Stimulated activated naive CD8-positive, alpha-beta T cell treated with anti-CD3 and anti-CD28 coated beads, Interleukin-15, Interleukin-2, amounts not matched to agents 100 ng/mL and 50 ng/mL, for 24 hours (primary cell): ENCODE results near the gene SCN4A.
A peak's percentile ranks its signal among the peaks of the same experiment; 100 is the strongest.
"Not testable (repeated sequence)": the region's sequence is repeated elsewhere in the genome, so short reads cannot be mapped to it uniquely, and the experiment has no call there.

Experiments
- H3K27ac Mint-ChIP-seq: one replicate; pipeline ENCODE4 v1.8.0; 2021; ENCODE audit warnings: mild to moderate bottlenecking, mixed read lengths
- H3K27me3 Mint-ChIP-seq: one replicate; pipeline ENCODE4 v1.8.0; 2021; ENCODE audit warnings: mixed read lengths
- H3K36me3 Mint-ChIP-seq: one replicate; pipeline ENCODE4 v1.8.0; 2021; ENCODE audit warnings: low read depth, mixed read lengths
- H3K4me1 Mint-ChIP-seq: one replicate; pipeline ENCODE4 v1.8.0; 2021; ENCODE audit warnings: low read depth, mixed read lengths
- H3K4me3 Mint-ChIP-seq: one replicate; pipeline ENCODE4 v1.8.0; 2021; ENCODE audit warnings: mild to moderate bottlenecking, mixed read lengths
- H3K9me3 Mint-ChIP-seq: one replicate; pipeline ENCODE4 v1.8.0; 2021; ENCODE audit warnings: mixed read lengths

The SCN4A gene

GRCh38 chr17:63995626-63996025 is 22.9 kb upstream of the SCN4A start:
- H3K9me3 Mint-ChIP-seq = no peaks in the 10 kb centered on the region
- H3K27ac Mint-ChIP-seq = no peak overlapping the region
- H3K27me3 Mint-ChIP-seq = peaks cover 3% of the 10 kb centered on the region
- H3K36me3 Mint-ChIP-seq = no peaks in the 10 kb centered on the region
- H3K4me3 Mint-ChIP-seq = no peak overlapping the region
- H3K4me1 Mint-ChIP-seq = peaks cover 41% of the 10 kb centered on the region

- H3K27me3 Mint-ChIP-seq = no peaks in the 10 kb centered on the region
- peaks cover 38% of the 10 kb centered on the region for H3K4me1 Mint-ChIP-seq
- no peak overlapping the region for H3K4me3 Mint-ChIP-seq
- no peak overlapping the region for H3K27ac Mint-ChIP-seq
- no peaks in the 10 kb centered on the region for H3K36me3 Mint-ChIP-seq
- no peaks in the 10 kb centered on the region for H3K9me3 Mint-ChIP-seq
These were observed 20.8 kb upstream of the SCN4A start for GRCh38 chr17:63993368-63993985.

GRCh38 chr17:63991611-63992010 is 18.9 kb upstream of the SCN4A start:
- Mint-ChIP-seq H3K4me3 (no peak overlapping the region), H3K27ac (no peak overlapping the region)

GRCh38 chr17:63989622-63990345 is 17.1 kb upstream of the SCN4A start:
- Mint-ChIP-seq H3K27ac (peak overlapping the region; percentile 2), H3K9me3 (no peaks in the 10 kb centered on the region), H3K4me1 (peaks cover 49% of the 10 kb centered on the region), H3K36me3 (no peaks in the 10 kb centered on the region), H3K27me3 (no peaks in the 10 kb centered on the region), H3K4me3 (no peak overlapping the region)

More at GRCh38 chr17:63991611-63992010, 18.9 kb upstream of the SCN4A start:
- H3K9me3 Mint-ChIP-seq = no peaks in the 10 kb centered on the region
- H3K4me1 Mint-ChIP-seq = peaks cover 33% of the 10 kb centered on the region
- no peaks in the 10 kb centered on the region for H3K36me3 Mint-ChIP-seq
- H3K27me3 Mint-ChIP-seq = no peaks in the 10 kb centered on the region

- Mint-ChIP-seq H3K27ac (no peak overlapping the region), H3K36me3 (no peaks in the 10 kb centered on the region), H3K4me3 (no peak overlapping the region), H3K27me3 (no peaks in the 10 kb centered on the region), H3K9me3 (no peaks in the 10 kb centered on the region), H3K4me1 (peaks cover 51% of the 10 kb centered on the region)
These were observed 16.3 kb upstream of the SCN4A start for GRCh38 chr17:63988741-63989621.

- Mint-ChIP-seq H3K27me3 (no peaks in the 10 kb centered on the region), H3K4me1 (peaks cover 44% of the 10 kb centered on the region), H3K27ac (no peak overlapping the region), H3K36me3 (no peaks in the 10 kb centered on the region), H3K9me3 (no peaks in the 10 kb centered on the region), H3K4me3 (no peak overlapping the region)
These were observed 15.4 kb upstream of the SCN4A start for GRCh38 chr17:63988127-63988478.

- H3K4me1 Mint-ChIP-seq = peaks cover 41% of the 10 kb centered on the region
These were observed 14.8 kb upstream of the SCN4A start for GRCh38 chr17:63987221-63988126.

GRCh38 chr17:63986821-63987220 is 14.1 kb upstream of the SCN4A start:
- Mint-ChIP-seq H3K4me3 (no peak overlapping the region), H3K36me3 (peaks cover 5% of the 10 kb centered on the region), H3K9me3 (peaks cover 9% of the 10 kb centered on the region), H3K27me3 (no peaks in the 10 kb centered on the region), H3K27ac (peak overlapping the region; percentile 78), H3K4me1 (peaks cover 39% of the 10 kb centered on the region)

More at GRCh38 chr17:63987221-63988126, 14.8 kb upstream of the SCN4A start:
- H3K27me3 Mint-ChIP-seq = no peaks in the 10 kb centered on the region
- H3K27ac Mint-ChIP-seq = no peak overlapping the region
- peaks cover 5% of the 10 kb centered on the region for H3K9me3 Mint-ChIP-seq
- H3K36me3 Mint-ChIP-seq = peaks cover 5% of the 10 kb centered on the region
- no peak overlapping the region for H3K4me3 Mint-ChIP-seq

GRCh38 chr17:63985387-63986140 is 12.8 kb upstream of the SCN4A start:
- peak overlapping the region; percentile 84 for H3K27ac Mint-ChIP-seq
- H3K4me1 Mint-ChIP-seq = peaks cover 33% of the 10 kb centered on the region
- peaks cover 11% of the 10 kb centered on the region for H3K9me3 Mint-ChIP-seq
- H3K36me3 Mint-ChIP-seq = peaks cover 5% of the 10 kb centered on the region
- no peaks in the 10 kb centered on the region for H3K27me3 Mint-ChIP-seq
- H3K4me3 Mint-ChIP-seq = peak overlapping the region; percentile 32

GRCh38 chr17:63984651-63985386 is 12.1 kb upstream of the SCN4A start:
- peaks cover 5% of the 10 kb centered on the region for H3K36me3 Mint-ChIP-seq
- H3K4me1 Mint-ChIP-seq = peaks cover 26% of the 10 kb centered on the region
- peak overlapping the region; percentile 84 for H3K27ac Mint-ChIP-seq
- H3K27me3 Mint-ChIP-seq = no peaks in the 10 kb centered on the region
- H3K9me3 Mint-ChIP-seq = peaks cover 11% of the 10 kb centered on the region
- H3K4me3 Mint-ChIP-seq = peak overlapping the region; percentile 32

- Mint-ChIP-seq H3K4me3 (no peak overlapping the region), H3K27ac (no peak overlapping the region), H3K27me3 (no peaks in the 10 kb centered on the region), H3K4me1 (peaks cover 24% of the 10 kb centered on the region), H3K36me3 (peaks cover 5% of the 10 kb centered on the region), H3K9me3 (peaks cover 11% of the 10 kb centered on the region)
These were observed 11.5 kb upstream of the SCN4A start for GRCh38 chr17:63984236-63984635.

GRCh38 chr17:63983320-63983719 is 10.6 kb upstream of the SCN4A start:
- peaks cover 24% of the 10 kb centered on the region for H3K4me1 Mint-ChIP-seq
- peaks cover 11% of the 10 kb centered on the region for H3K9me3 Mint-ChIP-seq
- no peak overlapping the region for H3K27ac Mint-ChIP-seq
- peaks cover 5% of the 10 kb centered on the region for H3K36me3 Mint-ChIP-seq
- no peaks in the 10 kb centered on the region for H3K27me3 Mint-ChIP-seq
- H3K4me3 Mint-ChIP-seq = no peak overlapping the region

GRCh38 chr17:63982641-63983040 is 9.9 kb upstream of the SCN4A start:
- H3K4me1 Mint-ChIP-seq = peaks cover 24% of the 10 kb centered on the region
- not testable (repeated sequence) for H3K36me3 Mint-ChIP-seq, H3K4me3 Mint-ChIP-seq, H3K27ac Mint-ChIP-seq, H3K27me3 Mint-ChIP-seq
- H3K9me3 Mint-ChIP-seq = peaks cover 11% of the 10 kb centered on the region
